DND-41 (cell line): ENCODE results near the gene PRKG2.

ENCODE experiments used
- ATAC-seq: fragments of 200-7000 bp; cut with Tn5 transposase; 3 replicates; pipeline ENCODE4 v1.9.1; 2021; ENCODE audit warnings: low read depth; ENCODE audit not compliant: insufficient read depth
- DNase-seq: peaks from one replicate; pipeline ENCODE4 v3.0.0-alpha.2; 2020
- H2AFZ ChIP-seq: 2 replicates; pipeline ENCODE4 v1.6.0; 2012; ENCODE audit warnings: low read depth, low read length
- H3K27ac ChIP-seq: 2 replicates; pipeline ENCODE4 v1.5.1; 2012; ENCODE audit warnings: low read length, inconsistent platforms
- H3K27me3 ChIP-seq: fragments of 200-600 bp; sonication (generic); 2 replicates; pipeline ENCODE4 v1.6.0; 2012; ENCODE audit warnings: low read length, mild to moderate bottlenecking, inconsistent platforms; ENCODE audit not compliant: insufficient read depth, poor library complexity
- H3K36me3 ChIP-seq: 2 replicates; pipeline ENCODE4 v1.5.1; 2012; ENCODE audit warnings: low read length, inconsistent platforms; ENCODE audit not compliant: insufficient read depth
- H3K4me1 ChIP-seq: 2 replicates; pipeline ENCODE4 v1.5.1; 2012; ENCODE audit warnings: mild to moderate bottlenecking, low read length; ENCODE audit not compliant: insufficient read depth
- H3K4me2 ChIP-seq: 2 replicates; pipeline ENCODE4 v1.6.0; 2012; ENCODE audit warnings: mild to moderate bottlenecking, moderate library complexity, low read length, inconsistent platforms; ENCODE audit not compliant: insufficient read depth
- H3K4me3 ChIP-seq, 2 experiments: fragments of 200-600 bp in 1 of 2; shearing (Covaris generic) in 1 of 2; 2 replicates each; pipeline ENCODE4 v1.5.1; 2012 to 2016; ENCODE audit warnings: inconsistent platforms in 2 of 2, low read length in 2 of 2, mild to moderate bottlenecking in 2 of 2, low read depth in 1 of 2, moderate library complexity in 1 of 2
- H3K79me2 ChIP-seq: 2 replicates; pipeline ENCODE4 v1.6.0; 2012; ENCODE audit warnings: low read length, inconsistent platforms; ENCODE audit not compliant: insufficient read depth
- H3K9ac ChIP-seq: 2 replicates; pipeline ENCODE4 v1.6.0; 2012; ENCODE audit warnings: low read depth, mild to moderate bottlenecking, inconsistent platforms, low read length, moderate library complexity
- H3K9me3 ChIP-seq: 2 replicates; pipeline ENCODE4 v1.5.1; 2012; ENCODE audit warnings: low read length, moderate library complexity, mild to moderate bottlenecking, inconsistent platforms; ENCODE audit not compliant: insufficient read depth, severe bottlenecking
- H4K20me1 ChIP-seq: 2 replicates; pipeline ENCODE4 v1.6.0; 2012; ENCODE audit warnings: low read length; ENCODE audit not compliant: insufficient read depth
- EZH2 ChIP-seq: IDR thresholded peaks from 3 replicates; pipeline ENCODE4 v1.6.1; 2012; ENCODE audit warnings: borderline replicate concordance, low read depth, mild to moderate bottlenecking, moderate library complexity, low read length, inconsistent platforms; ENCODE audit not compliant: severe bottlenecking
- TF ChIP-seq, protein P1 (sequence below): IDR thresholded peaks from 2 replicates; pipeline ENCODE4 v1.5.1; 2012; ENCODE audit warnings: borderline replicate concordance, low read length, moderate library complexity, mild to moderate bottlenecking; ENCODE audit not compliant: poor library complexity, severe bottlenecking; ENCODE audit errors: extremely low read depth

Gene PRKG2

DNA sequence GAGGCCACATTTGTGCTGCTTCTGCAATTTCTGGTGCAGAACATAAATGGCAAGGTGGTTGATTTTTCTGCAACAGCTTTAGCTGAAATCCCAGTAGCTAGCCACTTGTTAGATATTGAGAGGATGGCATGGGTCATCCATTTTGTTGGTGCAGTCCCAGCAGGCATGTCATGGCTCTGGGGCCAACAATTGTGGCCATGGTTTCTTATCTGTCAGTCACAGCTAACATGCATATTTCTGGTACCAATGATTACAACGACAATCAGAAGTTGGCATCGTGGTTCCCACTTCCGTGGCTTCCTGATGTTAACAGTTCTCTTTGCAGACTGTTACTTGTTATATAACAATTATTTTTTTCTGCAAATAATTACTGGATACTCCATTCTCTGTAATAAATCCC, 42.8 kb upstream of the PRKG2 start:
- H3K9me3 ChIP-seq = no peaks in the 10 kb centered on the region
- no peak overlapping the region for H3K4me3 ChIP-seq
- no peak overlapping the region for H3K27ac ChIP-seq
- no peaks in the 10 kb centered on the region for H3K4me1 ChIP-seq
- DNase-seq (no peak), ATAC-seq (no peak)
- H3K27me3 ChIP-seq = no peaks in the 10 kb centered on the region
- H3K79me2 ChIP-seq = no peaks in the 10 kb centered on the region
- H2AFZ ChIP-seq = no peak overlapping the region
- H3K4me2 ChIP-seq = no peak overlapping the region
- TF ChIP-seq, protein P1, sequence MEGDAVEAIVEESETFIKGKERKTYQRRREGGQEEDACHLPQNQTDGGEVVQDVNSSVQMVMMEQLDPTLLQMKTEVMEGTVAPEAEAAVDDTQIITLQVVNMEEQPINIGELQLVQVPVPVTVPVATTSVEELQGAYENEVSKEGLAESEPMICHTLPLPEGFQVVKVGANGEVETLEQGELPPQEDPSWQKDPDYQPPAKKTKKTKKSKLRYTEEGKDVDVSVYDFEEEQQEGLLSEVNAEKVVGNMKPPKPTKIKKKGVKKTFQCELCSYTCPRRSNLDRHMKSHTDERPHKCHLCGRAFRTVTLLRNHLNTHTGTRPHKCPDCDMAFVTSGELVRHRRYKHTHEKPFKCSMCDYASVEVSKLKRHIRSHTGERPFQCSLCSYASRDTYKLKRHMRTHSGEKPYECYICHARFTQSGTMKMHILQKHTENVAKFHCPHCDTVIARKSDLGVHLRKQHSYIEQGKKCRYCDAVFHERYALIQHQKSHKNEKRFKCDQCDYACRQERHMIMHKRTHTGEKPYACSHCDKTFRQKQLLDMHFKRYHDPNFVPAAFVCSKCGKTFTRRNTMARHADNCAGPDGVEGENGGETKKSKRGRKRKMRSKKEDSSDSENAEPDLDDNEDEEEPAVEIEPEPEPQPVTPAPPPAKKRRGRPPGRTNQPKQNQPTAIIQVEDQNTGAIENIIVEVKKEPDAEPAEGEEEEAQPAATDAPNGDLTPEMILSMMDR = no peak
- H3K36me3 ChIP-seq = no peaks in the 10 kb centered on the region
- H4K20me1 ChIP-seq = no peaks in the 10 kb centered on the region
- H3K9ac ChIP-seq = no peak overlapping the region

GRCh38 chr4:81257021-81257420, 42.0 kb upstream of the PRKG2 start:
- no peak for ATAC-seq
- no peaks in the 10 kb centered on the region for H4K20me1 ChIP-seq
- TF ChIP-seq, protein P1 = no peak
- TF ChIP-seq EZH2 = no peak
- no peak overlapping the region for H3K27ac ChIP-seq
- no peak overlapping the region for H3K4me3 ChIP-seq
- no peak for DNase-seq
- H3K36me3 ChIP-seq = no peaks in the 10 kb centered on the region
- H3K9me3 ChIP-seq = no peaks in the 10 kb centered on the region
- no peaks in the 10 kb centered on the region for H3K27me3 ChIP-seq
- no peaks in the 10 kb centered on the region for H3K4me1 ChIP-seq
- H3K9ac ChIP-seq = no peak overlapping the region
- H3K4me2 ChIP-seq = no peak overlapping the region
- no peak overlapping the region for H2AFZ ChIP-seq
- H3K79me2 ChIP-seq = no peaks in the 10 kb centered on the region

DNA sequence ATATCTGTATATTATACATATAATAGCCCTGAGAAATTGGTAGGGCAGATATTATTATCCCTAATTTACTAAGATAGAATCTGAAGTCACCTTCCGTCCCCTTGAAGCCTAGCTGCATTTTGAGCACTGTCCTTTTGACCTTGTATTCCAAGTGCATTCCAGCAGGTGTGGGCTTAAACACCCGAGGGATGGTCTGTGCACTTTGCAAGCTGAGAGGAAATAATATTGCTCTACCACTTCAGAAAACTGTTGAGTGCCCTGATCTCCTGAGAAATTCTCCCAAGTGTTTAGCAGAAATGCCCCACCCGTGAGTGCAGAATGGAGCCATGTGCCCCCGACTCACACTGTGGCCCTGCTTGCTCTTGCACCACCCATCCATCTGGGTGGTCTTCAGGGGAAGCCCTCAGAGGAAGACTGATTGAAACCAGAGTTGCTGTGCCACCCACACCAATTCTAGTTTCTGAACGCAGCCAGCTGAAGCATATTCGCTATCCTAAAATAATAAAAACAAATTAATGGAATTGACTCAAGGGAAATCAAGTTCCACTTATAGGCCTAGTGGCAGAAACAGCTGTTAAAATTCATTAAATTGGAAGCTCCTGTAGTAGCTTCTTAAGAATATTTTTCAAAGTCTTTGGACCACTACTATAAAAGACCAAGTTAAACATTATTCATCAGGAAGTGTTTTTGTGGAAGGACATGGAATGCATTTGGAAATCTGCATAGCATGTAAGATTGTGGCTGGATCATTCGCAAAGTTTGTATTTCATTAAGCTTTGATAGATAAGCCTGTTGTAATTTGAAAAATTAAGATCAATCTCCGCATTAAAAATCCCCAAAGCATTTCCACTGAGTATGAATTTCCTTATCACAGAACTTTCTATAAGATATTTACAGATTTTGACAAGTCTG, 41.3 kb upstream of the PRKG2 start:
- H3K79me2 ChIP-seq = no peaks in the 10 kb centered on the region
- no peak for DNase-seq
- TF ChIP-seq, protein P1 = no peak
- no peak for TF ChIP-seq EZH2
- no peak overlapping the region for H3K27ac ChIP-seq
- no peak overlapping the region for H2AFZ ChIP-seq
- ATAC-seq = no peak
- H3K36me3 ChIP-seq = no peaks in the 10 kb centered on the region
- no peaks in the 10 kb centered on the region for H4K20me1 ChIP-seq
- no peaks in the 10 kb centered on the region for H3K4me1 ChIP-seq
- H3K9ac ChIP-seq = no peak overlapping the region
- H3K27me3 ChIP-seq = no peaks in the 10 kb centered on the region
- H3K9me3 ChIP-seq = no peaks in the 10 kb centered on the region
- H3K4me3 ChIP-seq = no peak overlapping the region
- H3K4me2 ChIP-seq = no peak overlapping the region
